Endometrium (tissue), 2 donors: Measurements from ENCODE around the gene NIPSNAP3A.
"Not testable (repeated sequence)": the region's sequence is repeated elsewhere in the genome, so short reads cannot be mapped to it uniquely, and the experiment has no call there.

Experiments
- FAIRE-seq: peaks from 2 replicates; lab custom pipeline; 2012; peaks lifted over from hg19 to GRCh38; lab: Jason Lieb, UNC
- donor health status: control.
- donor health status: control.

NIPSNAP3A gene

GRCh38 chr9:104747565-104748358 is at the start of gene NIPSNAP3A:
TSS of gene NIPSNAP3A (plus strand) at chr9:104747683. CDS start at chr9:104747793, 110 bp downstream.
- FAIRE-seq, result no peak

- FAIRE-seq, result no peak
Observed at GRCh38 chr9:104700306-104700705, 47.2 kb upstream of the NIPSNAP3A start.

- FAIRE-seq, result not testable (repeated sequence)
Observed at GRCh38 chr9:104708737-104709136, 38.7 kb upstream of the NIPSNAP3A start.

GRCh38 chr9:104711604-104712003 is 35.9 kb upstream of the NIPSNAP3A start:
- no peak for FAIRE-seq

- FAIRE-seq, result no peak
Observed at GRCh38 chr9:104725014-104725413, 22.5 kb upstream of the NIPSNAP3A start.

- no peak for FAIRE-seq
Observed at GRCh38 chr9:104738452-104738851, 9.0 kb upstream of the NIPSNAP3A start.

- FAIRE-seq, result no peak
Observed at GRCh38 chr9:104740621-104741020, 6.9 kb upstream of the NIPSNAP3A start.

GRCh38 chr9:104743376-104743985 is 4.0 kb upstream of the NIPSNAP3A start:
- FAIRE-seq, result peak; percentile 85

GRCh38 chr9:104745852-104746251 is 1.6 kb upstream of the NIPSNAP3A start:
- FAIRE-seq, result no peak

GRCh38 chr9:104746285-104746684 is 1.2 kb upstream of the NIPSNAP3A start:
- FAIRE-seq, result no peak

- no peak for FAIRE-seq
Observed at GRCh38 chr9:104746798-104747197, 685 bp upstream of the NIPSNAP3A start.

GRCh38 chr9:104747245-104747564 is 278 bp upstream of the NIPSNAP3A start:
- no peak for FAIRE-seq

- no peak for FAIRE-seq
Observed at GRCh38 chr9:104748359-104749031, 1.0 kb downstream of the NIPSNAP3A start.

- no peak for FAIRE-seq
Observed at GRCh38 chr9:104750185-104750767, 2.8 kb downstream of the NIPSNAP3A start.

- FAIRE-seq, result no peak
Observed at GRCh38 chr9:104758974-104759373, 11.5 kb downstream of the NIPSNAP3A start.

- no peak for FAIRE-seq
Observed at GRCh38 chr9:104765138-104765537, 17.7 kb downstream of the NIPSNAP3A start.

GRCh38 chr9:104766025-104766424 is 18.5 kb downstream of the NIPSNAP3A start:
- FAIRE-seq, result no peak

- no peak for FAIRE-seq
Observed at GRCh38 chr9:104767507-104767906, 20.0 kb downstream of the NIPSNAP3A start.

GRCh38 chr9:104769029-104769428 is 21.5 kb downstream of the NIPSNAP3A start:
- not testable (repeated sequence) for FAIRE-seq

GRCh38 chr9:104769655-104770054 is 22.2 kb downstream of the NIPSNAP3A start:
- FAIRE-seq, result no peak

GRCh38 chr9:104772714-104773510 is 25.4 kb downstream of the NIPSNAP3A start:
- FAIRE-seq, result no peak

GRCh38 chr9:104774132-104774531 is 26.6 kb downstream of the NIPSNAP3A start:
- FAIRE-seq, result no peak
